Panc1 (cell line): ENCODE measurements around the gene KIAA1671. TPM values are rescaled to one million over a fixed set of nuclear protein-coding genes. Genes with fewer than 3 reads are reported as not detected.

Experiments
- ATAC-seq: fragments of 200-7000 bp; cut with Tn5 transposase; 2 replicates; pipeline ENCODE4 v1.9.1; 2020; ENCODE audit warnings: mild to moderate bottlenecking, moderate library complexity
- BruUV-seq: library from RNA; stranded (reverse); fragments of 400-500 nt; replicated peaks from 2 replicates; lab custom pipeline; 2021; lab: Mats Ljungman, UMichigan
- CTCF ChIA-PET: fragments of 300-600 bp; sonication (Branson Sonifier 250); formaldehyde crosslinking; loops from one replicate; lab custom pipeline; 2022; ENCODE audit warnings: antibody characterized with exemption; lab: Charles Lee
- POLR2A ChIA-PET: fragments of 300-600 bp; sonication (Branson Sonifier 250); formaldehyde crosslinking; loops from one replicate; lab custom pipeline; 2022; ENCODE audit warnings: antibody characterized with exemption; lab: Charles Lee
- DNase-seq: peaks from one replicate; pipeline ENCODE4 v3.0.0-alpha.2; 2010; ENCODE audit warnings: low read depth, low spot score
- H3K27ac ChIP-seq: 2 replicates; pipeline ENCODE4 v1.5.1; 2011; ENCODE audit warnings: mild to moderate bottlenecking, low read length, inconsistent platforms
- H3K27me3 ChIP-seq: fragments of 200-500 bp; sonication (Bioruptor generic); 2 replicates; pipeline ENCODE4 v1.6.0; 2014; ENCODE audit warnings: low read length, inconsistent platforms; ENCODE audit not compliant: control insufficient read depth, insufficient read depth
- H3K36me3 ChIP-seq: fragments of 200-500 bp; sonication (Bioruptor generic); 2 replicates; pipeline ENCODE4 v1.5.1; 2014; ENCODE audit warnings: inconsistent platforms, mild to moderate bottlenecking, low read length, moderate library complexity; ENCODE audit not compliant: control insufficient read depth, insufficient read depth
- H3K4me1 ChIP-seq: 2 replicates; pipeline ENCODE4 v1.5.1; 2011; ENCODE audit warnings: inconsistent platforms, mild to moderate bottlenecking, low read length, moderate library complexity; ENCODE audit not compliant: control insufficient read depth, insufficient read depth
- H3K4me3 ChIP-seq, 2 experiments: 2 replicates each; pipeline ENCODE4 v1.5.1; 2011 to 2012; ENCODE audit warnings: low read depth in 2 of 2, low read length in 2 of 2, mild to moderate bottlenecking in 2 of 2, inconsistent platforms in 1 of 2, moderate library complexity in 1 of 2
- H3K9me3 ChIP-seq: fragments of 200-500 bp; sonication (Bioruptor generic); 2 replicates; pipeline ENCODE4 v1.5.1; 2014; ENCODE audit warnings: low read depth, mild to moderate bottlenecking, inconsistent platforms, low read length, moderate library complexity; ENCODE audit not compliant: control insufficient read depth, insufficient read depth
- CTCF ChIP-seq: fragments of 450-650 bp; IDR thresholded peaks from 2 replicates; pipeline ENCODE4 v1.5.1; 2017; ENCODE audit warnings: mild to moderate bottlenecking
- POLR2AphosphoS5 ChIP-seq: IDR thresholded peaks from 2 replicates; pipeline ENCODE4 v1.6.1; 2012; ENCODE audit warnings: mild to moderate bottlenecking, low read depth, low read length, moderate library complexity
- REST ChIP-seq, 2 experiments: IDR thresholded peaks; 2 replicates each; pipeline ENCODE4 v1.6.1; 2011 to 2012; ENCODE audit warnings: low read depth in 2 of 2, control low read depth in 1 of 2, low read length in 1 of 2, mild to moderate bottlenecking in 1 of 2, moderate library complexity in 1 of 2; ENCODE audit not compliant: insufficient read depth in 1 of 2
- SIN3A ChIP-seq: IDR thresholded peaks from 2 replicates; pipeline ENCODE4 v1.6.1; 2012; ENCODE audit warnings: low read depth, mild to moderate bottlenecking, low read length, moderate library complexity, borderline replicate concordance; ENCODE audit not compliant: insufficient read depth
- TCF7L2 ChIP-seq: IDR thresholded peaks from 2 replicates; pipeline ENCODE4 v1.6.1; 2011; ENCODE audit warnings: mild to moderate bottlenecking, low read depth, low read length, inconsistent platforms
- in situ Hi-C: cut with HindIII; loops from 2 replicates; pipeline ENCODE4 v1.10.0; 2016; ENCODE audit warnings: low sequenced_read_pairs, low pct_unique_long_range_greater_than_20kb
- intact Hi-C: fragments of 100-400 bp; cut with micrococcal nuclease; formaldehyde crosslinking; loops from one replicate; pipeline ENCODE4 v1.10.0; 2022; ENCODE audit not compliant: unreplicated experiment
- total RNA-seq: library from RNA; stranded (reverse); gene quantifications from one replicate; pipeline ENCODE4 v1.2.1, GENCODE V29; 2021; ENCODE audit not compliant: unreplicated experiment

KIAA1671 gene
- total RNA-seq, 1 experiment from 2014 or later: 48.1 TPM

- intact Hi-C loops (no loop called here), in situ Hi-C loops (no loop called here)
- no peak overlapping the region for H3K27ac ChIP-seq
- no peak overlapping the region for H3K4me3 ChIP-seq
- POLR2A ChIA-PET: no interaction called here
- no peaks in the 10 kb centered on the region for H3K27me3 ChIP-seq
- no peaks in the 10 kb centered on the region for H3K36me3 ChIP-seq
- ATAC-seq (no peak), DNase-seq (no peak)
- H3K9me3 ChIP-seq: no peaks in the 10 kb centered on the region
- no peaks in the 10 kb centered on the region for H3K4me1 ChIP-seq
- CTCF ChIA-PET: no interaction called here
- no TSS peak for BruUV-seq
- TF ChIP-seq SIN3A: no peak
- no peak for TF ChIP-seq TCF7L2
- TF ChIP-seq REST (IDR thresholded peaks at IDR 0.05; ENCODE audit: insufficient read depth in 1 of 2, low read depth in 2 of 2, low read length in 1 of 2): no peak
- TF ChIP-seq CTCF: no peak
- TF ChIP-seq POLR2AphosphoS5: no peak
Observed at GRCh38 chr22:25212337-25212736, 259.8 kb downstream of the KIAA1671 start.

- Histone ChIP-seq H3K27me3 (no peaks in the 10 kb centered on the region), H3K36me3 (no peaks in the 10 kb centered on the region), H3K9me3 (no peaks in the 10 kb centered on the region), H3K27ac (no peak overlapping the region), H3K4me3 (no peak overlapping the region), H3K4me1 (no peaks in the 10 kb centered on the region)
- in situ Hi-C loops: no loop called here
- POLR2A ChIA-PET: interaction anchor here (0.5 kb wide), 1 partner anchor 195 kb away, joined by 7 read pairs; no protein-coding TSS in a partner anchor
- no TSS peak for BruUV-seq
- TF ChIP-seq CTCF: no peak
- TF ChIP-seq POLR2AphosphoS5: no peak
- no peak for TF ChIP-seq SIN3A
- CTCF ChIA-PET: interaction anchor here (0.6 kb wide), 2 partner anchors 164 to 376 kb away, joined by 3 to 5 read pairs; no protein-coding TSS in a partner anchor
- ATAC-seq (no peak), DNase-seq (no peak)
- intact Hi-C loops: no loop called here
Observed at GRCh38 chr22:25213221-25213620, 260.7 kb downstream of the KIAA1671 start.
